PFSK-1 (cell line): Measurements from ENCODE around the gene CLEC16A.

Experiments
- TAF1 ChIP-seq: IDR thresholded peaks from 2 replicates; pipeline ENCODE4 v1.6.1; 2012; ENCODE audit warnings: low read length, control low read depth, borderline replicate concordance; ENCODE audit not compliant: insufficient read depth
- TF ChIP-seq, protein P1 (sequence below), 2 experiments: IDR thresholded peaks; 2 replicates each; pipeline versions ENCODE4 v1.6.1 to v1.8.0; 2011 to 2012; ENCODE audit warnings: low read depth in 2 of 2, low read length in 2 of 2, control low read depth in 1 of 2, inconsistent platforms in 1 of 2, mild to moderate bottlenecking in 1 of 2, moderate library complexity in 1 of 2; ENCODE audit not compliant: insufficient read depth in 1 of 2

- TF ChIP-seq, protein P1, sequence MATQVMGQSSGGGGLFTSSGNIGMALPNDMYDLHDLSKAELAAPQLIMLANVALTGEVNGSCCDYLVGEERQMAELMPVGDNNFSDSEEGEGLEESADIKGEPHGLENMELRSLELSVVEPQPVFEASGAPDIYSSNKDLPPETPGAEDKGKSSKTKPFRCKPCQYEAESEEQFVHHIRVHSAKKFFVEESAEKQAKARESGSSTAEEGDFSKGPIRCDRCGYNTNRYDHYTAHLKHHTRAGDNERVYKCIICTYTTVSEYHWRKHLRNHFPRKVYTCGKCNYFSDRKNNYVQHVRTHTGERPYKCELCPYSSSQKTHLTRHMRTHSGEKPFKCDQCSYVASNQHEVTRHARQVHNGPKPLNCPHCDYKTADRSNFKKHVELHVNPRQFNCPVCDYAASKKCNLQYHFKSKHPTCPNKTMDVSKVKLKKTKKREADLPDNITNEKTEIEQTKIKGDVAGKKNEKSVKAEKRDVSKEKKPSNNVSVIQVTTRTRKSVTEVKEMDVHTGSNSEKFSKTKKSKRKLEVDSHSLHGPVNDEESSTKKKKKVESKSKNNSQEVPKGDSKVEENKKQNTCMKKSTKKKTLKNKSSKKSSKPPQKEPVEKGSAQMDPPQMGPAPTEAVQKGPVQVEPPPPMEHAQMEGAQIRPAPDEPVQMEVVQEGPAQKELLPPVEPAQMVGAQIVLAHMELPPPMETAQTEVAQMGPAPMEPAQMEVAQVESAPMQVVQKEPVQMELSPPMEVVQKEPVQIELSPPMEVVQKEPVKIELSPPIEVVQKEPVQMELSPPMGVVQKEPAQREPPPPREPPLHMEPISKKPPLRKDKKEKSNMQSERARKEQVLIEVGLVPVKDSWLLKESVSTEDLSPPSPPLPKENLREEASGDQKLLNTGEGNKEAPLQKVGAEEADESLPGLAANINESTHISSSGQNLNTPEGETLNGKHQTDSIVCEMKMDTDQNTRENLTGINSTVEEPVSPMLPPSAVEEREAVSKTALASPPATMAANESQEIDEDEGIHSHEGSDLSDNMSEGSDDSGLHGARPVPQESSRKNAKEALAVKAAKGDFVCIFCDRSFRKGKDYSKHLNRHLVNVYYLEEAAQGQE (IDR thresholded peaks at IDR 0.05; ENCODE audit: insufficient read depth in 1 of 2, low read depth in 2 of 2, low read length in 2 of 2) = no peak
- no peak for TF ChIP-seq TAF1
Observed at GRCh38 chr16:10932959-10933710, 11.2 kb upstream of the CLEC16A start.
